ENCODE results near the gene SLC8A1.

Gene SLC8A1

DNA sequence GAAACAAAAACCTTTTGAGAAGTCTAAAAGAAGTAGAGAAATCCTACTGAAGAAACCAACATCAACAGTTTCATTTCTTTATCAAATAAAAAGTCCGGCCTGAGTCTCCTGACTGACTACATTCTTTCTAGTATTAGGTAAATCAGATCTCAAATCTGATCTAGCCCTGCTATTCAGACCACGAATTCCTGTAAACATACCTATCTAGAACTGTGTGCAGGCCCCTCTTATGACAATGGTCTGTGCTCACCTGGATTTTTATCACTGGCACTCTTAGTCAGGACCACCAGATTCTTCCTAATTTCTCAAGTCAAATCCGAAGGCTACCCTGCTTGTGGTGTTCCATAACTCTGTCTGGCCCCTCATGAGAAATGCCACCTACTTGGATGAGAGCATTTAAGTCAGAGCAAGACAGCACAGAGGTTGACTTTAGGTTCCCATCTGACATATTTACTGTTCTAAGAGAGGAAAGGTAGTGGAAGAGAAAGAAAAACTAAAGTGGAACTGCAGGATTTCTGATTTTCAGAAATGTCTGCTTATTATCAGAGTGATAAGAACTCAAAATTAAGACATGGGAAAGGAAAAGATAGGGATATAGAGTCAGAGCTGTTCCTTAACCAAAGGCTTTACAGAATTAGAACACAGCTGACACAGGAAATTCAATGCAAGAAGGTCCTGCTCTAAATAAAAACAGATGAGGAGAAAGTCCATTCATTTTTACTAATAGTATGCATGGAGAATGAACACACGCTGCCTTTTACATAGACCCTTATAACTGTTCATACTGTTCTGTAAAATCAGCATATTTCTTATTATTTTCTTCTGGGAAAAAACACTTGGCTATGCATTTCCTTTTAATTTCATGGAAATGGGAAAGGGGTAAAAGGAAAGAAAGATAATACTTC is 56.5 kb downstream of the SLC8A1 start:
- FAIRE-seq (no peak), DNase-seq (ENCODE audit: insufficient read length, low spot score) (no peak)

DNA sequence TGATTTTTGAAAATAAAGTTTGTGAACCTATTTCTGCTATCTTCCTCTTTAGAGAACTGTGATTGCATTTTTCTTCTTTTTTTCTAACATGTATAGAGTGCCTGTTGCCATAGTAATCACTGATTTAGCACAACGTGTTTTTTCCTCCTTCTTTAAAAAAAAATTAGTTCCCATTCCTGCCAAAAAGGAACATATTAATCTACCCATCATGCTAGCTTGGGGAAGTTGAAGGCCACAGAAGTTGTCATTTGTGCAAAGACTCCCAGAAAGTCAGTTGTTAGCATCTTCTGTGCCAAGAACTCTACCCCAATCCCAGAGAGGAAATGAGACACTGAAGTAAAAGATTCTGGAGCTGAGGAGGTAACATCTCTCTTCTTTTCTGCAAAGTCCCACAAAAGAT is 57.3 kb downstream of the SLC8A1 start:
- FAIRE-seq, result no peak
- DNase-seq (ENCODE audit: insufficient read length, low spot score), result no peak

DNA sequence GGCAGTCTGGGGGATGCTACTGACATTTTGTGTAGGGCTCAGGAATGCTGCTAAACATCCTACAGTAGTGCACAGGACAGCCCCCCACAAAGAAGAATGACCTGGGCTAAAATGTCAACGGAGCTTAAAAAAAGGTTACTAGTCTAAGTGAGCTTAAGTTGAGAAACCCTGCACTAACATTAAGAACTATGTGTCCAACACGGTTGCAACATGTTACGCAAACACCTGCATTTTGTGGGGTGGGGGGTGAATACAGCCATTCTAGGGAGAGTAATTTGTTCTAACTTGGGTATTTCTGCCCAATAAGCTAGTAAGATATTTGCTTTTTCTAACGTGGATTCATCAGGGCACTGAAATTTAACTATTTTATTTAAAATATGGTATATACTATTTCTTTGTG is 57.9 kb downstream of the SLC8A1 start:
- no peak for DNase-seq (ENCODE audit: insufficient read length, low spot score)
- FAIRE-seq, result no peak

DNA sequence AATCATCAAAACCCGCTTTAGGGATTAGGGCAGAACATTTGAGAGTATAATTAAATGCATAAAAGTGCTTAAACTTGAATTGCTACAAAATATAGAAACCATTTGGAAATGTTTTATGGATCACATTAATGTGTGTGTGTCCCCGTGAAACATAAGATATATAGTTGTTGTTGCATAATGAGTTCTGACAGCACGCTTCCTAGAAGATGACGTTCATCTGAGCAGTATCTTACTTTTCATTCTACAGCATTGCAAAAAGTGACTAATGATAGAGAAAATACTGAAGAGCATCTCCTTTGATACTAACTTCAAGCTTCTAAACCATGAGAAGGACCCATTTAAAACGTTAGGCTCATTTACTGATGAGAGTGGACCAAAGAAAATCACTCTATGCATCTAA is 63.7 kb downstream of the SLC8A1 start:
- FAIRE-seq, result no peak

DNA sequence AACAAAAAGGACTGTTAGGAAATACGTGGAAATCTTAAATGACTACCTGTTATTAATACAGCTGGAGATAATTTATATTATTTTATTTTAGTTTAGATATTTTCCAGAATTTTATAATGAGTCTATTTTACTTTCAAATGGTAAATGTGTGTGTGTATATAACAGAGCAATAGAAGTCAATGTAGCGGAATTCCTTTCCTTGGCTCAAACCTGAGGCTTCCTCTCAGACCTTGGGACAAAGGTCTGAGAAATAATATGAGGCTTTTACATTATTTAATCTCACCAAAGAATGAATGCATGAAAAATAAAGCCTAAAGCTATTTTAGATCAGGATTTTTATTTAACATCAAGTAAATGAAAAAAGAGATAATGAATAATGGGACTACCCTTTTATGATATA is 65.7 kb downstream of the SLC8A1 start:
- FAIRE-seq (no peak), DNase-seq (ENCODE audit: insufficient read length, low spot score) (no peak)

More for the DNA sequence above, 63.7 kb downstream of the SLC8A1 start:
- no peak for DNase-seq (ENCODE audit: insufficient read length, low spot score)

DNA sequence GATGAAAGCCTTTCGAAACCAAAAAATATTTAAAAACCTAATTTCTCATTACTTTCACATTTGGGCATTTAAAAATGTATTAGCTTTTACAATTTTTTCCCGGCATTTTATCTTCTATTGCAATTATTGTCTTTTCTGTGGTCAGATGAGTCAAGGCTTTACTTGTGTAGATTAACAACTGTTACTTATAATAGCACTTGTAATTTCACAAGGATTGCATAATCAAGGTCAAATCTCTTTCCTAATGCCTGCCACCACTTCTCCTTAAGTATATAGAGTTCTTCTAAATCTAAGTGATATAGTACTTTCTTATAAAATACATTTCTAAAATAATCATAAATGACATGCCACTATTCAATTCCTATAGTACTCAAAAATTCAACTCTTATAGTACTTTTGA is 67.2 kb downstream of the SLC8A1 start:
- no peak for FAIRE-seq
- DNase-seq (ENCODE audit: insufficient read length, low spot score), result no peak

DNA sequence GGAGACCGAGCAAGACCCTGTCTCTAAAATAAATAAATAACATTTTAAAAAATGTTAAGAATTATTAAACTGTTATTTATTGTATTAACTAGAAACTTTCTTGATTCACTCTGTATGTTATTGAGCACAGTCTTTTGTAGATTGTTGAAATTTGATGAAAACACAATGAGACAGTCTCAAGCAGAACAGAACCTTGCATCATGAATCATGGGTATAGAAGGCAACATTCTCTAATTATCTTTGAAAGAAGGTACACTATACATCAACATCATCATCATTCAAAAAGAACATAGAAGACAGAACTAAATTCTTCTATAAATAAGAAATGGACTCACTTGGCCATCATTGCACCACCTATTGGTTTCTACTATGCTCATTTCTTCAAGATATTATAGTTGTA is 67.7 kb downstream of the SLC8A1 start:
- DNase-seq (ENCODE audit: insufficient read length, low spot score) (no peak), FAIRE-seq (no peak)

DNA sequence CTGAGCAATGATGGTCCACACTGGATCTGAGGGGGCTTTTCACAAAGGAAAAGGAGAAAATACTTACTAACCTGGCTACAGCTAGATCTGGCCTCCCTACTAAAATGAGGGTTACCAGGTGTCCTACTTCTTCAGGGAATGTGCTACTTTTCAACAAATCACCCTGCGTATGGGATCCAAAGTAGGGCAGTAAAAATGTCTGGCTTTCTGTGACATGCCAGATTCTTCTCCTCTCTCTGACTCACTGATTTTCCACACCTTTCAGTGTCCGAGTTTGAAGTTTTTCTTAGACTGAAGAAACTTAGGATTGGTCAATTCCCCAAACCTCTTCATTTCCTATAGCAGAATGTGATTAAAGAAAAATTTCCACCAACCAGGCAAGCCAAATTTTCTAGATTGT is 71.2 kb downstream of the SLC8A1 start:
- no peak for FAIRE-seq

DNA sequence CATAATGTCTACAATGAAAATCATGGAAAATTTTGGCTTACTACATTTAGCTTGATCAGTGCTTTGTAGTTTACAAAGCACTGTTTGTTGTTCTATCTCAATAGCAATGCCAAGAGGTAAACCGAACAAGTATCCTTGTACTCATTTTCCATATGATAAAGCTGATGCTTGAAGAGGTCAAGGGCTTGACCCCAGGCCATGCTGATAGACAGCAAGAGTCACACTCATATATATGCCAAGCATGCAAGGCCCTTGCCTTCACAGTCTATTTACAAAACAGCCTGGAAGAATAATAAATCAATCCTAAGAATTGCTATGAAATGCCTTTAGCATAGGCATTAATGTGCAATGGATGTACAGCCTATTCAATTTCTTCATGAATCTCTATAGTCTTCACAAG is 71.8 kb downstream of the SLC8A1 start:
- FAIRE-seq (no peak), DNase-seq (ENCODE audit: insufficient read length, low spot score) (no peak)

More for the DNA sequence above, 71.2 kb downstream of the SLC8A1 start:
- DNase-seq (ENCODE audit: insufficient read length, low spot score), result no peak

DNA sequence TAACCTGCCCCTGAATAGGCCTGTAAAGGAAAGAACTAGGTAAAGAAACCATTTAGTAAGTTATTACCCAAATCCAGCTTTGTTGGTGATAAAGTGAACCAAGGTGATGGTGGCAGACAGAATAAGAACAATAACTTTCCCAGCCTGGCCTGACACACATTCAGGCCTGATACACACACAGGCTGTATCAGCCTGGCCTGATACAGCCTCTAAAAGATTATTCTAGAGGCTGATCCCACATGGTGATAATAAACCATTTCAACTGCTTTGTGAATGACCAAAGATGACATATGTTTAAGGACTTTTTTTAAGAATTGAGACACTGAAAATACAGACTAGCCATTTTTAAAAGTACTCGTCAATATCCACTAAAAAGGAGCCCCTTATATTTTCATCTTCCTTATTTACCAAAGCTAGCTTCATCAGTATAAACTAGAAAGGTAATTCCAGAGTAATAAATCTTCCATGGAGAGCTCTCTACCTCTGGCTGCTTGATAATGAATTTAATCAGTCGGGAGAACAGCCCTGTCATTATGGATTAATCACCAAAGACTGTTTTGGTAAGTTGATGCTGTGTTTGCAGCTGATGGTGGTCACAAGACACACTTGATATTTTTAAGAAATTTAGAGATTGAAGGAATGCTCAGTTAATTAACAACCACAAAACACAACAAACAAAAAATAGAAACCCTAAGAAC is 77.2 kb downstream of the SLC8A1 start:
- no peak for DNase-seq (ENCODE audit: insufficient read length, low spot score)
- FAIRE-seq, result no peak

DNA sequence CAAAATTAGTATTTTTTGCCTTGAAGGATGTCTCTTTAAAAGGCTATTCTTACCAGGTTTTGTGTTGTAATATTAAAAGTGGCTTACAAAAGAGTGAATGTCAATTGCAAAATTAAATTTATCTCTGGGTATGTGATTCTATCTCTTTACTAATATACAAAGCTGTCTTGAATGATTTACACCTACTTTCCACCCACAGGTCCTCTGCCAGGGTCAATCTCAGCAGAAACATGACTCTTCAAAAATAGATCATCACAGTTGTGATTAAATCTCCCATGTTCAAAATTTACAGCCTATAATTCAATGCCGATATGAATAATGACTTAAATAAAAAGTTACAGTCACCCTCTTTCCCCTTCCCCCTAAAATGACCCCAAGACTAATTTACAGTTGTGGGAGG is 78.8 kb downstream of the SLC8A1 start:
- DNase-seq (ENCODE audit: insufficient read length, low spot score) (no peak), FAIRE-seq (no peak)

DNA sequence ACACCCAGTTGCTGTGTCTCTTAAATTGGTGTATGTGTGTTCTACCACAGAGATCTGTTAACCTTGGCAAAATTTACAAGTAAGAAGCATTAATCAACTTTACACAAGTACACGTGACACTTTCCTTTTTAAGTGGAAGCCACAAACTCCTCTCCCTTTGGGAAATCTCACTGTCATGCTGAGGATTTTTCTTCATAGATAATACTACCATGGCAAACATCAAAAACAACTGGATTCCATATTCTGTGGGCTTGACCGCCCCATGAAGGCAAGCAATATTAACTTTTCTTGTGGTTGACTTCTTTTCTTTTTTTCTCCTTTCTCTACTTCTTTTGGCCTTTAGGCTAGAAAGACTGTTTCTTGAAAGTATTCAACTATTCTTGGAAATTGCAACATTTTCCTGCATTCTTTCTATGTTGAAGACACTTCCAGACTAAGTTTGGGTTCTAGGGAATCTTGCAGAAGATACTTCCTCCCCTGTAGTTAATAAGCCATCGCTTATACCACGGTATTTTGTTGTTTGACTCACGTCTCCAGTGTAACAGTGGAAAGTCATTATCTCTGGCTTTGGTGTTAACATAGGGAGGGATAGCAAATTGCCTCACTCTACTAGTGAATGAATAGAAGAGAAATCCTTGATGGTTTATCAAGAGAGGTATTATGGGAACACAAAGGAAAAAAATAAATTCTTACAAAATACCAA is 79.5 kb downstream of the SLC8A1 start:
- FAIRE-seq (no peak), DNase-seq (ENCODE audit: insufficient read length, low spot score) (no peak)

DNA sequence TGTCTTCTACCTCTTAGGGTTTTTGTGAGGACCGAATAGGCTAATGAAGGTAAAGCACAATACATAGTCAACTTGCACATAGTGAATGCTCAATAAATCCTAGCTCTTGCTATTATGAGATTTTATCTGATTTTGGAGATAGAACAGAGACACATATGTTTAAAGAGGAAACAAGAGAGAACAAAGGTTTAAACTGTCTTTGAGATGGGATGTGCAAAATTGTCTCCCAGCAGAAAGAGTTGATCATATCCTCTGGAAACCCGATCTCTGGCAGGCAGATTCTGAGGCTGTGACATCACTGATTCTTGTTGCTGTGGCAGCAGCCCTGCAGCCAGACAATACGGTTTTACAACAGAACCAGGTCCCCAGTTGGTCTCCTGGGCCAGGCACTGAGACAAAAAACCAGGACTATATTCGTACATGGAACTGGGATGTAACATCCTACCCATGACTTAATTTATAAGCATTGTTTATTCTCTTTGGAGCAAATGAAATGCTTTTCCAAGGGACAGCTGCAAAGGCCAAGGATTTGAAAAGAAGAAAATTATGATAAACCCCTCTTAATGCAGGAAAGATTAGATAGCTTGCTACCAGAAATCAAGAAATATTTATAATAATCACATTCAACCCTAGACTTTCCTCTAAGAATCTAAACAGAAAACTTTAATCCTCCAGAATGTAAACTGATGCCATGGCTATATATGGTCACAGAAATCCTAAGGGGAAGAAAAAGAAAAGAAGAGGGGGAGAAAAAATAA is 80.2 kb downstream of the SLC8A1 start:
- DNase-seq (ENCODE audit: insufficient read length, low spot score), result no peak
- peak; percentile 44 for FAIRE-seq

DNA sequence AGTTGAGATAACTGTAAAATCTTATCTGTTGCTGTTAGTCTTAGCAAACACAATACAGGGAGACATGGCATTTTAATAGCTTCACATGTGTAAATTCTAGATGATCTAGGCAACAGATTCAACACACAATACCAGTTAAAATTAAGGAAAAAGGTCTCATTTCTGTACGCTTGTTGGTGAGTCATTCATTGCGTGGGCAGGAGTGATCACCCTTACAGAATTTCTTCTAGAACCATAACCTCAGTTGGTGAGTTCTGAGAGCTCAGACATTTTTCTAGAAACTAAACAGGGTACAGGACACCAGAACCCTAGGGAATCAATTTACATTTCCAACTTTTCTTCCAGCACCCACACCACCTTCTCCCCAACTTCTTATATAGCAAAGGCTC is 81.9 kb downstream of the SLC8A1 start:
- FAIRE-seq (no peak), DNase-seq (ENCODE audit: insufficient read length, low spot score) (no peak)

DNA sequence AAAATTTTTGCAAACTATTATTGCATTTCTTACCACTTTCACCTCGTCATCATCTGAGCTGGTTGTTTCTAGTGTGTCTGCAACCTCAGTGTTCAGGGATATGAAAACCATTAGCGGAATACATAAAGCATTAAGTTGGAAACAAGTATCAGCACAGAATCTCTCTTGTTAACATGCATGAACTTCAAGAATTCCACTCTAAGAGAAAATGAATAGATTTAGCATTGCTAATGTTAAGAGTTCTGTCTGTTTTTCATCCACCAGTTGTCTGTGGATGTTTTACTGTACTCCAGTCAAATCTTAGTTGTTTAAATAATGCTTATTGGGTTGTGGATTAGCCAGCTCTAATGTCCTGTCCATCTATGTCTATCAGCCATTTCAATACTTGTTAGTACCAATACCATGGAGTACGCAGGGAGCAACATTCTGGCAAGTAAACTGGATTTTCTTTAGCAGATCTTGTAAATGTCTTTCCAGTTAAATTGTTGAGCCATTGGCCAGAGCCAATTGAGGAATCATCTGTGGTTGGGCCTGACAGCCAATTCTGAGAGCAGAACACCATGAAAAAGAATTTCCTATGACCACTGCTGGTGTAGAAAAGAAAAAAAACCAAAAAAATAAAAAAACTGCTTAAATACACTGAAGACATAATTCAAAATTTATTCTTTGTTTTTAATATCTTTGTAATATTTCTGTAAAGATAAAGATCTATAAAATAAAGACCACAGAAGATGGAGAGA is 82.5 kb downstream of the SLC8A1 start:
- DNase-seq (ENCODE audit: insufficient read length, low spot score), result no peak
- FAIRE-seq, result no peak

DNA sequence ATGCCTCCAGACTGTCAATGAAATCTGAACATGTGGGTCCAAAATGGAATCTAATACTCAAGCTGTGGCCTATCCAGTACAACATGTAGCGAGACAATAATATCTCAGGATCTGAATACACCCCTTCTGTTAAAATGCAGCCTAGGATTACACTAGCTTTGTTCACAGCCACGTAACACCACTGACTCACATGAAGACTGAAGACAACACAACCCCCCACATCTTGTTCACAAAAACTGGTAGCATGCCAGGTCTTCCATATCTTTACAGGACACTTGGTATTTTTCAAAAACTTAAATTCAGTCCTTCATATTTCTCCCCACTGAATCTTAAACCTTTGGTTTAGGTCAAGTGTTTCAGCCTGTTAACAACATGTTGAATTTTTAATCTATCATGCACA is 84.2 kb downstream of the SLC8A1 start:
- FAIRE-seq (no peak), DNase-seq (ENCODE audit: insufficient read length, low spot score) (no peak)

DNA sequence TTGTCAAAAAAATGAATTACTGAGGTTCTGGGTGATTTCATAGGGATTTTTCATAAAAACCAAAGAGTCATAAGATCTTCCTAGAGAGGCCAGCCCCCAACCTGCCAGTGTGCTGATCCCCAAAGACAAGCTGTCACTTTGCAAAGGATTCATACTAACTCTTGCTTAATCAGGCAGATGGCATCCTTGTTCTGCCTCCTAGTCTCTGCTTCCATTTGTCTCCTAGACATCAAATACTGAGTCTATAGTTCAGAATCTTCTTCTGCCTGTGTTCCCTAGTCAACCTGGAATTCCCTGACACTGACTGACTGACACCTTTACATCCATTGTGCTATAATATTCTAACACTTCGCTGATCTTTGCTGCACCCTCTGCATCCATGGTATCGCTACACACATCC is 84.9 kb downstream of the SLC8A1 start:
- no peak for FAIRE-seq

DNA sequence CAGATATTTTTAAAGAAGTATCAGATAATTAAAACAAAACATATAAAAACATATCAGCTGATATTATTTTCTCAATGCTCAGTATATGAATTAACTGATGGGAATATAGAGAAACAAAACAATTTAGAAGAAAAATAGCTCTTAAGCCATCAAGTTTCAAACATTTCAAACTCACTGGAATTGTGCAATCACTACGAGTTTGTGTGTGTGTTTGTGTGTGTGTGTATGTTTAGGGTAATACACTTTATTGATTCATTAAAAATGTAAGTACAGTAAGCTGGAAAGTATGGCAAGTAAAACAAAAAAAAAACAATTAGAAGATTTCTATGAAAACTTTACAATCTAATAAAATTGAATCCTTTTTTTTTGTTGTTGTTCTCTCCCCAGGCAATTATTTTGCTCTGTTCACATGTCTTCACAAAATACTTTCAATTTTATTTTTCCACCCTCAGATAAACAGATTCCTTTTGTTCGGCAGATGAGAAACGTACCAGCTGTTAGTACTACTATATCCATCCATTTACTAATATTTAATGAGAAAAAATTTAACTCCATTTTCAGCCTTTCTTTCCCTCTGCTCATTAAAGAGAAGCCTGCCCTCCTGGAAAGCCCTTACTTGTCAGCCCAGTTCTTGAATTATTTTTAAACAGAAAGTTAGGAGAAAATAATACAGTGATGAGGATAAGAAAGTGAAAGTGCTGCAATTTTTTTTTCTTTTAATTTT is 87.6 kb downstream of the SLC8A1 start:
- FAIRE-seq (no peak), DNase-seq (ENCODE audit: insufficient read length, low spot score) (no peak)

More for the DNA sequence above, 84.9 kb downstream of the SLC8A1 start:
- no peak for DNase-seq (ENCODE audit: insufficient read length, low spot score)

DNA sequence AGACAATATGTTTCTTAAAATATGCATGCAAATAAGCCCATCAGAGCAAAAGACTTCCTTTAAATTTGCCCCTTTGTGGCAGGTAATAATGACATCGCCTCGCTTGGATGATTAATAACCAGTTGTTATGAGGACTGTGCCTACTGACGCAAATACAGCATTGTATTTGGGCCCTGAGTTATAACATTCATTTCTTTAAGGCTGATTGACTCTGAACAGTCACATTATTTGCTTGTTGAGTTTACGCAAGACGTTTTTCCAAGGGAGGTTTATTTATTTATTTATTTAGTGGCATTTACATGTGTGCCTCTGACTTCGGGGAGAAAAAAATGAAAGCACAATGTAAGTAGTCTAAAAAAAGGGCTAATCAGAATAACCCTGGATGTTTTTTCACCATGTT is 88.3 kb downstream of the SLC8A1 start:
- no peak for FAIRE-seq

More for the DNA sequence above, 88.3 kb downstream of the SLC8A1 start:
- no peak for DNase-seq (ENCODE audit: insufficient read length, low spot score)
